Heart right ventricle (tissue), 16 donors: ENCODE results near the gene DGKH. TPM values are rescaled to one million over a fixed set of nuclear protein-coding genes. Genes with fewer than 3 reads are reported as not detected.

Source experiments
- ATAC-seq, 8 donors: fragments of 200-7000 bp; cut with Tn5 transposase; one replicate each; pipeline ENCODE4 v1.9.1; 2020; ENCODE audit warnings: mild to moderate bottlenecking in 8 of 8, moderate library complexity in 8 of 8, moderate number of reproducible peaks in 1 of 8
- DNase-seq, 2 donors: peaks; one replicate each; pipeline ENCODE4 v3.0.0-alpha.2; 2020
- H3K27ac ChIP-seq, 10 donors: fragments of 200-600 bp; sonication (generic) in 2 of 10; one replicate each; pipeline versions ENCODE4 v1.5.0 to v1.8.0; 2020 to 2022; ENCODE audit warnings: mild to moderate bottlenecking in 3 of 10
- H3K27me3 ChIP-seq, 7 donors: fragments of 200-600 bp; one replicate each; pipeline ENCODE4 v1.8.0; 2021 to 2022; ENCODE audit warnings: mild to moderate bottlenecking in 2 of 7
- H3K36me3 ChIP-seq, 9 donors: fragments of 200-600 bp; sonication (generic) in 1 of 9; one replicate each; pipeline versions ENCODE4 v1.5.0 to v1.8.0; 2020 to 2022; ENCODE audit warnings: mild to moderate bottlenecking in 2 of 9
- H3K4me1 ChIP-seq, 9 donors: fragments of 200-600 bp; sonication (generic) in 1 of 9; one replicate each; pipeline versions ENCODE4 v1.5.0 to v1.8.0; 2020 to 2022; ENCODE audit warnings: mild to moderate bottlenecking in 4 of 9
- H3K4me3 ChIP-seq, 10 donors: fragments of 200-600 bp; sonication (generic) in 2 of 10; one replicate each; pipeline versions ENCODE4 v1.5.0 to v1.8.0; 2020 to 2022; ENCODE audit warnings: mild to moderate bottlenecking in 7 of 10, moderate library complexity in 2 of 10
- H3K9me3 ChIP-seq, 11 donors: fragments of 200-600 bp in 10 of 11; sonication (generic) in 2 of 11; one replicate each; pipeline versions ENCODE4 v1.5.0 to v1.8.0; 2013 to 2022; ENCODE audit warnings: mild to moderate bottlenecking in 2 of 11, control low read depth in 1 of 11, moderate library complexity in 1 of 11
- WGBS, 2 donors: extraction: QIAGEN DNeasy Blood & Tissue Kit; methylation state at CpG; one replicate each; pipeline ENCODE4 v1.1.7; 2013; ENCODE audit warnings: inconsistent platforms in 1 of 2; 5-methylcytosine and 5-hydroxymethylcytosine counted together
- intact Hi-C, 10 donors: fragments of 100-400 bp; cut with DNase I; formaldehyde crosslinking; loops; one replicate each; pipeline versions ENCODE4 v1.11.1 to v1.14.2; 2022
- polyA plus RNA-seq, 2 donors: library from polyadenylated mRNA; stranded (reverse); fragments of 200-250 nt; gene quantifications; one replicate each; pipeline ENCODE4 v1.2.3, GENCODE V29; 2013
- total RNA-seq, 10 donors: library from RNA; stranded (reverse); fragmentation: NEBNext Ultra II Directional in 3 of 10; extraction: Animal tissue kit (Norgen Biotek cat#: 25700) in 3 of 10; gene quantifications; one replicate each; pipeline versions ENCODE4 v1.2.1 to v1.2.4, GENCODE V29; 2021 to 2023
- TF ChIP-seq, protein P1 (sequence below), 9 donors: fragments of 200-600 bp; sonication (generic) in 2 of 9; IDR thresholded peaks; one replicate each; pipeline versions ENCODE4 v1.5.0 to v1.8.0; 2021 to 2022; ENCODE audit warnings: antibody characterized with exemption in 9 of 9, mild to moderate bottlenecking in 5 of 9, moderate library complexity in 1 of 9
- donor health status: Arrhythmogenic right ventricular cardiomyopathy.
- donor health status: ischemic (EF 13 %, LVEDD 7.1; RV severe dilation, severe dysfunction).
- donor health status: healthy with polysubstance abuse.
- donor health status: DM: no; HTN: yes; CAD: no.
- donor health status: DM: no; HTN: no; CAD: no.
- donor health status: ischemic (EF 25% LVEDD 6.9; RV normal size, moderate dysfunction).
- donor health status: ischemic (EF 25% LVEDD 5.7; RV mildly dilated, moderate dysfunction).
- donor health status: healthy.
- donor health status: DM: yes; HTN: yes; CAD: no.
- donor health status: Ischemic cardiomyopathy.
- donor health status: ischemic (EF 35%, LVEDD 5.7; RV mildly dilated, moderate dysfunction).
- donor health status: nonischemic (EF 11% LVEDD 7.7; RV severe dilation, severe dysfunction).
- donor health status: DM: yes; HTN: yes; CAD: no.
- donor health status: PGD.
- donor health status: ischemic (EF 29% LVEDD 5.4; RV normal size, mild dysfunction).
- donor health status: nonischemic (EF 23%, LVEDD 6.1; RV moderate dilation, normal function).

The DGKH gene
- total and polyA plus RNA-seq, 12 donors = 1.2 to 11.0 (median 7.2) TPM

DNA sequence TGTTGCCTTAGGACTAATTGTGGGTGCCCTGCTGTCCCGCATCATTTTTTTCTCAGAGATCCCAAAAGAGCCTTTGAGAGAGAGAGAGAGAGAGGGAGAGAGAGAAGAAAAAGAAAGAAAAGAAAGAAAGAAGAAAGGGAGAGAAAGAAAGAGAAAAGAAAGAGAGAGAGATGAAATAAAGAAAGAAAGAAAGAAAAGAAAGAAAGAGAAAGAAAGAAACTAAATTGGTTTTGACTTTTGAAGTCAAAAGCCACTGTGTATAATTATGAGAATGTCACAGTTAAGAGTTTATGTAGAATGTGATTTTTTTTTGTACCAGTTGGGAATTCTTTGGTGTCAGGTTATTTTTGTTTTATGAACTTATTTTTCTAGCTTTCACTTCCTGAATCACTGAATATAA lies 180.1 kb downstream of the DGKH start:
- 97% methylated on average over 1 of the region's 1 CpG for WGBS, 2 donors
- TF ChIP-seq, protein P1, sequence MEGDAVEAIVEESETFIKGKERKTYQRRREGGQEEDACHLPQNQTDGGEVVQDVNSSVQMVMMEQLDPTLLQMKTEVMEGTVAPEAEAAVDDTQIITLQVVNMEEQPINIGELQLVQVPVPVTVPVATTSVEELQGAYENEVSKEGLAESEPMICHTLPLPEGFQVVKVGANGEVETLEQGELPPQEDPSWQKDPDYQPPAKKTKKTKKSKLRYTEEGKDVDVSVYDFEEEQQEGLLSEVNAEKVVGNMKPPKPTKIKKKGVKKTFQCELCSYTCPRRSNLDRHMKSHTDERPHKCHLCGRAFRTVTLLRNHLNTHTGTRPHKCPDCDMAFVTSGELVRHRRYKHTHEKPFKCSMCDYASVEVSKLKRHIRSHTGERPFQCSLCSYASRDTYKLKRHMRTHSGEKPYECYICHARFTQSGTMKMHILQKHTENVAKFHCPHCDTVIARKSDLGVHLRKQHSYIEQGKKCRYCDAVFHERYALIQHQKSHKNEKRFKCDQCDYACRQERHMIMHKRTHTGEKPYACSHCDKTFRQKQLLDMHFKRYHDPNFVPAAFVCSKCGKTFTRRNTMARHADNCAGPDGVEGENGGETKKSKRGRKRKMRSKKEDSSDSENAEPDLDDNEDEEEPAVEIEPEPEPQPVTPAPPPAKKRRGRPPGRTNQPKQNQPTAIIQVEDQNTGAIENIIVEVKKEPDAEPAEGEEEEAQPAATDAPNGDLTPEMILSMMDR (IDR thresholded peaks at IDR 0.05) = no peak

DNA sequence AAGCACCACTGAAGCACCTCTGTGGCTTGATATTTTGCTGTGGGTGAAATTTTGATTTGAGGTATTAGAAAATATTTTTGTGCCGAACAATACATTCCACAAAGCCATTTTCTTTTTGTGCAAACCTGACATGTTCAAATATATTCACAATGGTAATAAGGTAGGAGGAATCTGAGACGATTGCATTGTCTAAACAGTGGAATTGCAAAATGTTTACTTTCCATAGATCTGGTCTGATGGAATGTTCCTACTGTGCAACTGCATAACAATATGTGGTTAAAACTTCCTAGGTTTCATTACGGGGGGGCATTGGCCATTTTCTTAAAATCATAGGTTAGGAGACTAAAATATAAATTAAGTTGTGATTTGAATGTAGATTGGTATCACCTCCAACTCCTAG lies 180.8 kb downstream of the DGKH start:
- WGBS, 2 donors = 94 to 95% methylated on average over 3 of the region's 3 CpGs
- DNase-seq (no peak), ATAC-seq (no peak)
- peaks cover 0 to 53% (median 5%) of the 10 kb centered on the region in 9 donors for H3K36me3 ChIP-seq
- no peaks in the 10 kb centered on the region for H3K4me1 ChIP-seq
- H3K9me3 ChIP-seq = no peaks in the 10 kb centered on the region
- intact Hi-C loops = no loop called here
- TF ChIP-seq, protein P1 (IDR thresholded peaks at IDR 0.05) = no peak
- H3K27ac ChIP-seq = no peak overlapping the region
- no peak overlapping the region for H3K4me3 ChIP-seq
- no peaks in the 10 kb centered on the region for H3K27me3 ChIP-seq

More for the DNA sequence above, 180.1 kb downstream of the DGKH start:
- Histone ChIP-seq H3K27ac (no peak overlapping the region), H3K9me3 (no peaks in the 10 kb centered on the region), H3K4me1 (no peaks in the 10 kb centered on the region), H3K4me3 (no peak overlapping the region), H3K36me3 (peaks cover 0 to 57% (median 5%) of the 10 kb centered on the region in 9 donors), H3K27me3 (no peaks in the 10 kb centered on the region)
- DNase-seq = no peak
- intact Hi-C loops = no loop called here
- no peak for ATAC-seq

DNA sequence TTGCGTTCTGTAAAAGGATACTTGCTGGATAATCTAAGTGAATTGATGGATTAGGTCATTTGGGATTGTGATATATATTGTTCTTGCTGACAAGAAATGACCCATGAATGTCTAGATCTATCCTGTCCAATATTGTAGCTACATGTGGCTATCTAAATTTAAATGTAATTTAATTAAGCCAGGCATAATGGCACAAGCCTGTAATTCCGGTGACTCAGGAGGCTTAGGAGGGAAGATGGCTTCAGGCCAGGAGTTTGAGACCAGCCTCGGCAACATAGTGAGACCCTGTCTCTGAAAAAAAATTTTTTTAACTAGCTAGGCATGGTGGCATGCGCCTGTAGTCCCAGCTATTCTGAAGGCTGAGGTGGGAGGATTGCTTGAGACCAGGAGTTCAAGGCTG lies 184.2 kb downstream of the DGKH start:
- WGBS, 2 donors = 94 to 98% methylated on average over 4 of the region's 4 CpGs
- Histone ChIP-seq H3K9me3 (no peaks in the 10 kb centered on the region), H3K4me3 (no peak overlapping the region), H3K27ac (no peak overlapping the region), H3K4me1 (no peaks in the 10 kb centered on the region), H3K36me3 (peaks cover 0 to 26% (median 0%) of the 10 kb centered on the region in 9 donors), H3K27me3 (no peaks in the 10 kb centered on the region)
- TF ChIP-seq, protein P1 (IDR thresholded peaks at IDR 0.05) = no peak
- DNase-seq = no peak
- ATAC-seq = no peak
- intact Hi-C loops = no loop called here

DNA sequence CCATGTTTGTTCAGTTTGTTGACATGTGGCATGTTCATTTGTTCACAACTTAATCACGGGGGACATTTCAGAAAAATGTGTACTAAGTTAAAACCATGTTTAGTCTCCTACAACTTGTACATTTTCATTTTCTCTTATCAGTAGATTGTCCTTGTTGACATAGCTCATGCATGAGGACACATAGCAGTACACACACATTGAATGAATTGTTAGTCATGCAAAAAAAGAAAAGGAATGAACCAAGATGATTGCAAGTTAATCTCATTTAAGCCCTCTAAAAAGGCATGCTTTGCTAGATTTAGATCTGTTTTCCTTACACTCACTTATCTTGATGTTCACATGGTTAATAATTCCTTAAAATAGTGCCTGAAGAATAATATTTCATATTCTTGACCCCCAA lies 185.3 kb downstream of the DGKH start:
- Histone ChIP-seq H3K4me1 (no peaks in the 10 kb centered on the region), H3K9me3 (no peaks in the 10 kb centered on the region), H3K36me3 (peaks cover 0 to 26% (median 0%) of the 10 kb centered on the region in 9 donors), H3K27me3 (no peaks in the 10 kb centered on the region), H3K27ac (no peak overlapping the region), H3K4me3 (no peak overlapping the region)
- DNase-seq (no peak), ATAC-seq (no peak)
- intact Hi-C loops = no loop called here
- TF ChIP-seq, protein P1 (IDR thresholded peaks at IDR 0.05) = no peak
- WGBS, 2 donors = 68 to 79% methylated on average over 1 of the region's 1 CpG
